WTC11 (cell line): ENCODE results near the gene CNPY4. TPM values are rescaled to one million over a fixed set of nuclear protein-coding genes. Genes with fewer than 3 reads are reported as not detected.
A peak's percentile ranks its signal among the peaks of the same experiment; 100 is the strongest.

Experiments used
- ATAC-seq: fragments of 200-7000 bp; cut with Tn5 transposase; 2 replicates; pipeline ENCODE4 v1.10.0; 2021; ENCODE audit warnings: mild to moderate bottlenecking, moderate library complexity
- CTCF ChIA-PET: fragments of 300-600 bp; sonication (Branson Sonifier 250); formaldehyde crosslinking; loops from one replicate; lab custom pipeline; 2021; ENCODE audit warnings: antibody characterized with exemption; lab: Charles Lee
- POLR2A ChIA-PET: fragments of 350-600 bp; sonication (Branson Sonifier 250); formaldehyde crosslinking; loops from one replicate; lab custom pipeline; 2021; ENCODE audit warnings: antibody characterized with exemption; lab: Charles Lee
- DNase-seq: peaks from one replicate; pipeline ENCODE4 v3.0.0; 2021; ENCODE audit warnings: low spot score
- H3K27ac Mint-ChIP-seq: 2 replicates; pipeline ENCODE4 v1.8.0; 2021; ENCODE audit warnings: mixed read lengths
- H3K27me3 Mint-ChIP-seq: 2 replicates; pipeline ENCODE4 v1.8.0; 2021; ENCODE audit warnings: low read depth, mild to moderate bottlenecking, moderate library complexity, mixed read lengths
- H3K36me3 Mint-ChIP-seq: 2 replicates; pipeline ENCODE4 v1.8.0; 2021; ENCODE audit warnings: mixed read lengths
- H3K4me1 Mint-ChIP-seq: 2 replicates; pipeline ENCODE4 v1.8.0; 2022; ENCODE audit warnings: mixed read lengths
- H3K4me3 Mint-ChIP-seq: 2 replicates; pipeline ENCODE4 v1.8.0; 2021; ENCODE audit warnings: mild to moderate bottlenecking, moderate library complexity, mixed read lengths
- H3K9me3 Mint-ChIP-seq: 2 replicates; pipeline ENCODE4 v1.8.0; 2021; ENCODE audit warnings: mixed read lengths
- ATF3 ChIP-seq: sonication (generic); formaldehyde crosslinking; conservative IDR thresholded peaks from 2 replicates; pipeline ENCODE4 v1.8.1; 2022; ENCODE audit warnings: mild to moderate bottlenecking, missing genetic modification reagents
- CBFB ChIP-seq: sonication (generic); formaldehyde crosslinking; IDR thresholded peaks from 2 replicates; pipeline ENCODE4 v1.8.1; 2022; ENCODE audit warnings: mild to moderate bottlenecking, low read depth, missing genetic modification reagents
- CDX4 ChIP-seq: fragments of 250-450 bp; sonication (Bioruptor Pico); IDR thresholded peaks from 2 replicates; pipeline ENCODE4 v1.9.0; 2021; ENCODE audit warnings: moderate library complexity, mild to moderate bottlenecking, inconsistent platforms, borderline replicate concordance
- CTCF ChIP-seq: fragments of 200-600 bp; IDR thresholded peaks from 2 replicates; pipeline ENCODE4 v1.8.0; 2022; ENCODE audit warnings: antibody characterized with exemption
- ELF4 ChIP-seq: sonication (generic); formaldehyde crosslinking; IDR thresholded peaks from 2 replicates; pipeline ENCODE4 v1.8.1; 2022; ENCODE audit warnings: low read depth, mild to moderate bottlenecking, moderate library complexity, missing genetic modification reagents
- FOXJ3 ChIP-seq: sonication (generic); formaldehyde crosslinking; IDR thresholded peaks from 2 replicates; pipeline ENCODE4 v1.9.0; 2021; ENCODE audit warnings: missing genetic modification reagents, mild to moderate bottlenecking, borderline replicate concordance
- FOXK1 ChIP-seq: sonication (generic); formaldehyde crosslinking; IDR thresholded peaks from 2 replicates; pipeline ENCODE4 v1.8.0; 2022; ENCODE audit warnings: mild to moderate bottlenecking, moderate library complexity, missing genetic modification reagents
- GABPB1 ChIP-seq: sonication (generic); formaldehyde crosslinking; IDR thresholded peaks from 2 replicates; pipeline ENCODE4 v1.8.1; 2023; ENCODE audit warnings: mild to moderate bottlenecking, missing genetic modification reagents
- GRHL2 ChIP-seq: fragments of 250-450 bp; sonication (Bioruptor Pico); IDR thresholded peaks from 2 replicates; pipeline ENCODE4 v1.8.0; 2022; ENCODE audit warnings: mild to moderate bottlenecking, moderate library complexity; ENCODE audit not compliant: insufficient replicate concordance, severe bottlenecking
- JAZF1 ChIP-seq: fragments of 250-450 bp; sonication (Bioruptor Pico); IDR thresholded peaks from 2 replicates; pipeline ENCODE4 v1.9.0; 2021; ENCODE audit warnings: moderate library complexity, mild to moderate bottlenecking, inconsistent platforms
- JUN ChIP-seq: sonication (generic); formaldehyde crosslinking; IDR thresholded peaks from 2 replicates; pipeline ENCODE4 v1.8.0; 2023; ENCODE audit warnings: mild to moderate bottlenecking, missing genetic modification reagents
- KAT7 ChIP-seq: sonication (generic); formaldehyde crosslinking; IDR thresholded peaks from 2 replicates; pipeline ENCODE4 v1.8.1; 2023; ENCODE audit warnings: missing genetic modification reagents, mild to moderate bottlenecking, borderline replicate concordance
- MLX ChIP-seq: sonication (generic); formaldehyde crosslinking; IDR thresholded peaks from 2 replicates; pipeline ENCODE4 v1.8.1; 2023; ENCODE audit warnings: mild to moderate bottlenecking, missing genetic modification reagents, moderate library complexity
- OVOL2 ChIP-seq: fragments of 250-450 bp; sonication (Bioruptor Pico); IDR thresholded peaks from 2 replicates; pipeline ENCODE4 v1.9.0; 2021; ENCODE audit warnings: mild to moderate bottlenecking, borderline replicate concordance
- SP1 ChIP-seq: sonication (generic); formaldehyde crosslinking; conservative IDR thresholded peaks from 2 replicates; pipeline ENCODE4 v1.8.1; 2022; ENCODE audit warnings: missing genetic modification reagents
- TEAD1 ChIP-seq: sonication (generic); formaldehyde crosslinking; IDR thresholded peaks from 2 replicates; pipeline ENCODE4 v1.8.0; 2022; ENCODE audit warnings: mild to moderate bottlenecking, missing genetic modification reagents
- TP53 ChIP-seq: sonication (generic); formaldehyde crosslinking; IDR thresholded peaks from 2 replicates; pipeline ENCODE4 v1.8.1; 2023; ENCODE audit warnings: mild to moderate bottlenecking, missing genetic modification reagents
- ZNF232 ChIP-seq: sonication (generic); formaldehyde crosslinking; IDR thresholded peaks from 2 replicates; pipeline ENCODE4 v1.8.0; 2022; ENCODE audit warnings: mild to moderate bottlenecking, missing genetic modification reagents
- ZNF263 ChIP-seq: sonication (generic); formaldehyde crosslinking; IDR thresholded peaks from 2 replicates; pipeline ENCODE4 v1.8.1; 2022; ENCODE audit warnings: low read depth, mild to moderate bottlenecking, moderate library complexity, missing genetic modification reagents
- total RNA-seq: library from RNA; stranded (reverse); gene quantifications from 3 replicates; pipeline ENCODE4 v1.2.3, GENCODE V29; 2021
- TF ChIP-seq, protein P1 (sequence below): sonication (generic); formaldehyde crosslinking; IDR thresholded peaks from 2 replicates; pipeline ENCODE4 v1.8.0; 2022; ENCODE audit warnings: missing genetic modification reagents
- TF ChIP-seq, protein P2 (sequence below): sonication (generic); formaldehyde crosslinking; conservative IDR thresholded peaks from 2 replicates; pipeline ENCODE4 v1.8.1; 2023; ENCODE audit warnings: mild to moderate bottlenecking, low read depth, missing genetic modification reagents, moderate library complexity
- TF ChIP-seq, protein P3 (sequence below): fragments of 250-450 bp; sonication (Bioruptor Pico); IDR thresholded peaks from 2 replicates; pipeline ENCODE4 v1.9.0; 2021; ENCODE audit warnings: mild to moderate bottlenecking

The CNPY4 gene
- total RNA-seq, 1 experiment from 2014 or later, result 15.1 TPM

DNA sequence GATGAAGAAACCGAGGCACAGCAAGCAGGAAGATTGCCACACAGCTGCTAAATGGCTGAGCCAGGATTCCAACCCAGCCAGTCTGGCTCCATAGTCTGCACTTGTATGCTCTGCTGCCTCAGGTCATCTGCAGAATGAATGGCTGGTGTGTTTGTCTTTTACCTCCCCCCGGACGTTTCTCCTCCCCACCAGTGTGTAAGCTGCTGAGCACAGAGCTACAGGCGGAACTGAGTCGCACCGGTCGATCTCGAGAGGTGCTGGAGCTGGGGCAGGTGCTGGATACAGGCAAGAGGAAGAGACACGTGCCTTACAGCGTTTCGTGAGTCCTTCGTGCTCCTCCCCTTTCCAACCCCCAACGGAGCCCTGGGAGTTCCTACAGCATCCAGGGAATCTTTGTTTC, 2.6 kb downstream of the CNPY4 start:
- no peak for DNase-seq
- no peaks in the 10 kb centered on the region for H3K9me3 Mint-ChIP-seq
- POLR2A ChIA-PET, result interaction anchor here (0.6 kb wide), 1 partner anchor 743 kb away, joined by 3 read pairs; no protein-coding TSS in a partner anchor
- TF ChIP-seq, protein P1, sequence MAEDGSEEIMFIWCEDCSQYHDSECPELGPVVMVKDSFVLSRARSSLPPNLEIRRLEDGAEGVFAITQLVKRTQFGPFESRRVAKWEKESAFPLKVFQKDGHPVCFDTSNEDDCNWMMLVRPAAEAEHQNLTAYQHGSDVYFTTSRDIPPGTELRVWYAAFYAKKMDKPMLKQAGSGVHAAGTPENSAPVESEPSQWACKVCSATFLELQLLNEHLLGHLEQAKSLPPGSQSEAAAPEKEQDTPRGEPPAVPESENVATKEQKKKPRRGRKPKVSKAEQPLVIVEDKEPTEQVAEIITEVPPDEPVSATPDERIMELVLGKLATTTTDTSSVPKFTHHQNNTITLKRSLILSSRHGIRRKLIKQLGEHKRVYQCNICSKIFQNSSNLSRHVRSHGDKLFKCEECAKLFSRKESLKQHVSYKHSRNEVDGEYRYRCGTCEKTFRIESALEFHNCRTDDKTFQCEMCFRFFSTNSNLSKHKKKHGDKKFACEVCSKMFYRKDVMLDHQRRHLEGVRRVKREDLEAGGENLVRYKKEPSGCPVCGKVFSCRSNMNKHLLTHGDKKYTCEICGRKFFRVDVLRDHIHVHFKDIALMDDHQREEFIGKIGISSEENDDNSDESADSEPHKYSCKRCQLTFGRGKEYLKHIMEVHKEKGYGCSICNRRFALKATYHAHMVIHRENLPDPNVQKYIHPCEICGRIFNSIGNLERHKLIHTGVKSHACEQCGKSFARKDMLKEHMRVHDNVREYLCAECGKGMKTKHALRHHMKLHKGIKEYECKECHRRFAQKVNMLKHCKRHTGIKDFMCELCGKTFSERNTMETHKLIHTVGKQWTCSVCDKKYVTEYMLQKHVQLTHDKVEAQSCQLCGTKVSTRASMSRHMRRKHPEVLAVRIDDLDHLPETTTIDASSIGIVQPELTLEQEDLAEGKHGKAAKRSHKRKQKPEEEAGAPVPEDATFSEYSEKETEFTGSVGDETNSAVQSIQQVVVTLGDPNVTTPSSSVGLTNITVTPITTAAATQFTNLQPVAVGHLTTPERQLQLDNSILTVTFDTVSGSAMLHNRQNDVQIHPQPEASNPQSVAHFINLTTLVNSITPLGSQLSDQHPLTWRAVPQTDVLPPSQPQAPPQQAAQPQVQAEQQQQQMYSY, result no peak
- TF ChIP-seq GABPB1 (CRISPR knock-in tag), result peak; percentile 49
- no peak for TF ChIP-seq SP1 (CRISPR knock-in tag)
- TF ChIP-seq, all 79 proteins: peak for 1
- no peak for ATAC-seq
- peaks cover 2% of the 10 kb centered on the region; the same call in 1 of the 2 replicates for H3K36me3 Mint-ChIP-seq
- H3K4me3 Mint-ChIP-seq, result no peak overlapping the region
- H3K27me3 Mint-ChIP-seq, result no peaks in the 10 kb centered on the region
- CTCF ChIA-PET, result interaction anchor here (1.5 kb wide), 1 partner anchor 9 kb away, joined by 9 read pairs; no protein-coding TSS in a partner anchor
- peaks cover 22% of the 10 kb centered on the region for H3K4me1 Mint-ChIP-seq
- no peak overlapping the region for H3K27ac Mint-ChIP-seq

- no peaks in the 10 kb centered on the region for H3K27me3 Mint-ChIP-seq
- ATAC-seq (no peak), DNase-seq (no peak)
- no peak overlapping the region for H3K27ac Mint-ChIP-seq
- no peaks in the 10 kb centered on the region for H3K9me3 Mint-ChIP-seq
- TF ChIP-seq, protein P2, sequence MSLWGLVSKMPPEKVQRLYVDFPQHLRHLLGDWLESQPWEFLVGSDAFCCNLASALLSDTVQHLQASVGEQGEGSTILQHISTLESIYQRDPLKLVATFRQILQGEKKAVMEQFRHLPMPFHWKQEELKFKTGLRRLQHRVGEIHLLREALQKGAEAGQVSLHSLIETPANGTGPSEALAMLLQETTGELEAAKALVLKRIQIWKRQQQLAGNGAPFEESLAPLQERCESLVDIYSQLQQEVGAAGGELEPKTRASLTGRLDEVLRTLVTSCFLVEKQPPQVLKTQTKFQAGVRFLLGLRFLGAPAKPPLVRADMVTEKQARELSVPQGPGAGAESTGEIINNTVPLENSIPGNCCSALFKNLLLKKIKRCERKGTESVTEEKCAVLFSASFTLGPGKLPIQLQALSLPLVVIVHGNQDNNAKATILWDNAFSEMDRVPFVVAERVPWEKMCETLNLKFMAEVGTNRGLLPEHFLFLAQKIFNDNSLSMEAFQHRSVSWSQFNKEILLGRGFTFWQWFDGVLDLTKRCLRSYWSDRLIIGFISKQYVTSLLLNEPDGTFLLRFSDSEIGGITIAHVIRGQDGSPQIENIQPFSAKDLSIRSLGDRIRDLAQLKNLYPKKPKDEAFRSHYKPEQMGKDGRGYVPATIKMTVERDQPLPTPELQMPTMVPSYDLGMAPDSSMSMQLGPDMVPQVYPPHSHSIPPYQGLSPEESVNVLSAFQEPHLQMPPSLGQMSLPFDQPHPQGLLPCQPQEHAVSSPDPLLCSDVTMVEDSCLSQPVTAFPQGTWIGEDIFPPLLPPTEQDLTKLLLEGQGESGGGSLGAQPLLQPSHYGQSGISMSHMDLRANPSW (CRISPR knock-in tag), result no peak
- TF ChIP-seq CBFB, result no peak
- TF ChIP-seq FOXJ3 (CRISPR knock-in tag), result no peak
- no peak for TF ChIP-seq CTCF
- no peak for TF ChIP-seq ATF3 (CRISPR knock-in tag)
- TF ChIP-seq KAT7 (CRISPR knock-in tag), result no peak
- no peak for TF ChIP-seq OVOL2 (CRISPR knock-in tag)
- no peak for TF ChIP-seq MLX
- no peak for TF ChIP-seq ZNF232 (CRISPR knock-in tag)
- TF ChIP-seq ELF4 (CRISPR knock-in tag), result no peak
- TF ChIP-seq CDX4, result no peak
- TF ChIP-seq FOXK1 (CRISPR knock-in tag), result no peak
- no peak for TF ChIP-seq ZNF263
- TF ChIP-seq GRHL2 (CRISPR knock-in tag), result no peak
- TF ChIP-seq, protein P3, sequence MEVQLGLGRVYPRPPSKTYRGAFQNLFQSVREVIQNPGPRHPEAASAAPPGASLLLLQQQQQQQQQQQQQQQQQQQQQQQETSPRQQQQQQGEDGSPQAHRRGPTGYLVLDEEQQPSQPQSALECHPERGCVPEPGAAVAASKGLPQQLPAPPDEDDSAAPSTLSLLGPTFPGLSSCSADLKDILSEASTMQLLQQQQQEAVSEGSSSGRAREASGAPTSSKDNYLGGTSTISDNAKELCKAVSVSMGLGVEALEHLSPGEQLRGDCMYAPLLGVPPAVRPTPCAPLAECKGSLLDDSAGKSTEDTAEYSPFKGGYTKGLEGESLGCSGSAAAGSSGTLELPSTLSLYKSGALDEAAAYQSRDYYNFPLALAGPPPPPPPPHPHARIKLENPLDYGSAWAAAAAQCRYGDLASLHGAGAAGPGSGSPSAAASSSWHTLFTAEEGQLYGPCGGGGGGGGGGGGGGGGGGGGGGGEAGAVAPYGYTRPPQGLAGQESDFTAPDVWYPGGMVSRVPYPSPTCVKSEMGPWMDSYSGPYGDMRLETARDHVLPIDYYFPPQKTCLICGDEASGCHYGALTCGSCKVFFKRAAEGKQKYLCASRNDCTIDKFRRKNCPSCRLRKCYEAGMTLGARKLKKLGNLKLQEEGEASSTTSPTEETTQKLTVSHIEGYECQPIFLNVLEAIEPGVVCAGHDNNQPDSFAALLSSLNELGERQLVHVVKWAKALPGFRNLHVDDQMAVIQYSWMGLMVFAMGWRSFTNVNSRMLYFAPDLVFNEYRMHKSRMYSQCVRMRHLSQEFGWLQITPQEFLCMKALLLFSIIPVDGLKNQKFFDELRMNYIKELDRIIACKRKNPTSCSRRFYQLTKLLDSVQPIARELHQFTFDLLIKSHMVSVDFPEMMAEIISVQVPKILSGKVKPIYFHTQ (CRISPR knock-in tag), result no peak
- no peak for TF ChIP-seq JUN (CRISPR knock-in tag)
- TF ChIP-seq JAZF1 (CRISPR knock-in tag), result no peak
- no peak for TF ChIP-seq TP53
- TF ChIP-seq TEAD1 (CRISPR knock-in tag), result no peak
- ChIA-PET POLR2A (no interaction called here), CTCF (interaction anchor here (1.5 kb wide), 1 partner anchor 8 kb away, joined by 9 read pairs; no protein-coding TSS in a partner anchor)
- no peak overlapping the region for H3K4me3 Mint-ChIP-seq
- H3K36me3 Mint-ChIP-seq, result peaks cover 2% of the 10 kb centered on the region; the same call in 1 of the 2 replicates
- peaks cover 22% of the 10 kb centered on the region for H3K4me1 Mint-ChIP-seq
Observed at GRCh38 chr7:100122568-100122967, 3.1 kb downstream of the CNPY4 start.
